ENCODE measurements around the gene PBX3. TPM values are rescaled to one million over a fixed set of nuclear protein-coding genes. Genes with fewer than 3 reads are reported as not detected.

PBX3 gene
- total and polyA plus RNA-seq, 9 donors, result 52.6 to 199 (median 119) TPM

DNA sequence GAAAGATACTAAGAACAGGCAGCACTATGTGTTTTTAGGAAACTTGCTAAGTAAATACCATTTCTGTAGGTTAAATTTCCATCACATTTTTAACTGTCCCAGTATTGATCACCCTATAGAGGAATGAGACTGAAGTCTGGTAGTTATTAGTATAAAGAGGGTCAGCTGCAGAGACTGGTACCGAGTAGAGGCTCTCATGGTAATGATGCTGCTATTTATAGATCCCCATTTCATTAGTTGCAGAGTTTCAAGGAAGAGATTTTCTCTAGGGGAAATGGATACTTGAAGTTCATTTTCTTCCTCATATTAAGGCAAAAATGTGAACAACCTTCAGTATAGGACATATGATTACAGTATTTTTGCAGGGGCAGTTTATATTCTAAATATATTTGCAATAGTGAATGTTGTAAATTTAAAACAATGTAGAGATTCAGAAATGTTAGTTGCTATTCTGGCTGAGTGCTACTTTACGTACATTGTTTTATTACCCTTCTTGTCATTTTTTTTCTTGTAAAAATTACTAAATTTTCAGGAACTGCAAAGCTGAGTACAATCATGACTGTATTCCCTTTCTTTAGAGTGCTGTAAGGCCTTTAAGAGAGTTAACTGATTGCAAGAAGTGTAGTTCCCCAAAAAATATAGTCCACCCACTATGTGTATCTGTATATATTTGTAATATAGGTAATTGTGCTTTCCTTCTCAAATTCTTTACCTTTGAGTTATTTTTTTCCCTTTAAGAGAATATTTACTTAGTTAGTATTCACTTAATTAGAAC lies 14.7 kb downstream of the PBX3 start:
- Histone ChIP-seq H3K4me3 (no peak overlapping the region), H3K36me3 (no peaks in the 10 kb centered on the region), H3K4me1 (ENCODE audit: insufficient read depth) (no peaks in the 10 kb centered on the region), H3K9me3 (no peaks in the 10 kb centered on the region), H3K27me3 (no peaks in the 10 kb centered on the region), H3K27ac (no peak overlapping the region)
- TF ChIP-seq POLR2A (IDR thresholded peaks at IDR 0.05), result no peak
- TF ChIP-seq, protein P1, sequence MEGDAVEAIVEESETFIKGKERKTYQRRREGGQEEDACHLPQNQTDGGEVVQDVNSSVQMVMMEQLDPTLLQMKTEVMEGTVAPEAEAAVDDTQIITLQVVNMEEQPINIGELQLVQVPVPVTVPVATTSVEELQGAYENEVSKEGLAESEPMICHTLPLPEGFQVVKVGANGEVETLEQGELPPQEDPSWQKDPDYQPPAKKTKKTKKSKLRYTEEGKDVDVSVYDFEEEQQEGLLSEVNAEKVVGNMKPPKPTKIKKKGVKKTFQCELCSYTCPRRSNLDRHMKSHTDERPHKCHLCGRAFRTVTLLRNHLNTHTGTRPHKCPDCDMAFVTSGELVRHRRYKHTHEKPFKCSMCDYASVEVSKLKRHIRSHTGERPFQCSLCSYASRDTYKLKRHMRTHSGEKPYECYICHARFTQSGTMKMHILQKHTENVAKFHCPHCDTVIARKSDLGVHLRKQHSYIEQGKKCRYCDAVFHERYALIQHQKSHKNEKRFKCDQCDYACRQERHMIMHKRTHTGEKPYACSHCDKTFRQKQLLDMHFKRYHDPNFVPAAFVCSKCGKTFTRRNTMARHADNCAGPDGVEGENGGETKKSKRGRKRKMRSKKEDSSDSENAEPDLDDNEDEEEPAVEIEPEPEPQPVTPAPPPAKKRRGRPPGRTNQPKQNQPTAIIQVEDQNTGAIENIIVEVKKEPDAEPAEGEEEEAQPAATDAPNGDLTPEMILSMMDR (IDR thresholded peaks at IDR 0.05), result no peak
- TF ChIP-seq EP300 (IDR thresholded peaks at IDR 0.05), result no peak
- intact Hi-C loops (cut with DNase I), result no loop called here
- DNase-seq, result no peak
- WGBS, 3 donors, result 51 to 54% (median 53%) methylated on average over 2 of the region's 2 CpGs

DNA sequence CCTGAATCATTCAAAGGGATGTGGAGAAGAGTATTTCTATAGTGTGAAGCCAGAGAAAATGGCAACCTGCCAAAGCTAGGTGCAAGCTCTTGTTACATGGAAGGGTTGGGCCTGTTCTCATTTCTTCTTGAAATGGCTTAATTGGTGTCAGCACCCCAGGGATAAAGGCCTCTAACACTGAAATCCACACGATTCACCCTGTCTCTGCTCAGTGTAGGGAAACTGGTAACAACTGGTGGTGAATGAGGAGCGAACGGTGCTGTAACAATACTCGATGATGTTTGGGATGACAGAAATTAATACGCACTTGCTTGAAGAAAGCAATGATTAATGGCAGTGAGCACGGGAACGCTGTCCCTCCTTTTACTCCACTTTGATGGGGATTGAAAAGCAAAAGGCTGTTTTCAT lies 16.2 kb downstream of the PBX3 start:
- Histone ChIP-seq H3K4me3 (no peak overlapping the region), H3K27ac (no peak overlapping the region), H3K36me3 (no peaks in the 10 kb centered on the region), H3K27me3 (no peaks in the 10 kb centered on the region), H3K9me3 (no peaks in the 10 kb centered on the region), H3K4me1 (ENCODE audit: insufficient read depth) (no peaks in the 10 kb centered on the region)
- no peak for TF ChIP-seq POLR2A (IDR thresholded peaks at IDR 0.05)
- no peak for TF ChIP-seq EP300 (IDR thresholded peaks at IDR 0.05)
- TF ChIP-seq, protein P1 (IDR thresholded peaks at IDR 0.05), result no peak
- 19 to 31% (median 29%) methylated on average over 7 of the region's 7 CpGs for WGBS, 3 donors
- intact Hi-C loops (cut with DNase I), result no loop called here
- DNase-seq, result no peak

DNA sequence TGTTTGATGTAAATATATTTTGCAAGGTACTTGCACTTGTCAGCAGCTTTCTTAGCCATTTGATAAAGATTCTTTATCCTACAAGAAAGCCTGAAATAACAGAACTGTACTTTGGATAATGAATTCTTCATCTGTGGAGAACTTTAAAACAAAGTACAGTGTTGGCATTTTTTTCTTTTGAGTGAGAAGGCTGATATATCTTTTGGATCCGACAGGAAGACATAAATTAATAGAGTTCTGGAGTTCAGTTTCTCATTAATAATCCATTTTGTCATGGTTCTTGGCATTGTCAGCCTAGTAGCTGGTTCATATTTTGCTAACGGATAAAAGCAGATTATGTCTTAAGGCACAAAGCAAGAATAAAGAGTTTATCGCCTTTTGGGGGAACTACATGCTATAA lies 17.0 kb downstream of the PBX3 start:
- no peaks in the 10 kb centered on the region for H3K36me3 ChIP-seq
- H3K4me3 ChIP-seq, result no peak overlapping the region
- DNase-seq, result no peak
- no peaks in the 10 kb centered on the region for H3K27me3 ChIP-seq
- intact Hi-C loops (cut with DNase I), result no loop called here
- WGBS, 3 donors, result 27 to 32% (median 29%) methylated on average over 3 of the region's 3 CpGs
- no peaks in the 10 kb centered on the region for H3K9me3 ChIP-seq
- TF ChIP-seq, protein P1 (IDR thresholded peaks at IDR 0.05), result no peak
- TF ChIP-seq EP300 (IDR thresholded peaks at IDR 0.05) (no peak), POLR2A (IDR thresholded peaks at IDR 0.05) (no peak)
- H3K4me1 ChIP-seq (ENCODE audit: insufficient read depth), result no peaks in the 10 kb centered on the region
- H3K27ac ChIP-seq, result no peak overlapping the region

DNA sequence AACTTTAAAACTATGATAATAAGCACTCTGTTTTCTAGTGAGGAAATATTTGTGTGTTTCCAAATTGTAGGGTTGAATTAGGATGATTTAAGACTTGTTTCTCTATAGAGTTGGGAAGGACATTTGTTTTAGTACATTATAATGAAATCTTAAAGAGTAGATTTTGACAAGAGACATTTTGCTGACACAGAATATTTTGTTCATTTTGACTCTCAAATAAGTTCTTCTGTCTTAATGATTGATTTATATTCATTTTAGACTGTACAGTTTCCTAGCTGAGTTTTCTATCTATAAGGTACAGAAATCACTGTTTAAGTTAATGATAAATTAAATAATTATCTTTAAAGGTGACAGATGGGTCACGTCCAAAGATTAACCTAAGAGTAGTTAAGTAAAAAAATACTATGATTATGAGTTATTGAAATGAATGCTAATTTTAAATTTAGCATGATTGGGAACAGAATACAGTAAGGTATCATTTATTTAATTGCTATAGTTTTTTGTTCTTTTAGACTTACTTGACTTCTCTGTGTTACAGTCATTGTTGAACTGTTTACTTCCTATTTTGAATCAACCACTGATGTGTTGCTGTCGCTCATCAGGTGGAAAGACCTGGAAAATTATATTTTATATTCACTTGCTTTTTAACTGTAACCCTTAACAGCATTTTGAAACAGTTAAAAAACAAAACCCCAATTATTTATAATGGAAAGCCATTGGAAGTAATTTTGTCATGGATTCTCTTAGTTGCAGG lies 19.5 kb downstream of the PBX3 start:
- Histone ChIP-seq H3K4me3 (no peak overlapping the region), H3K9me3 (no peaks in the 10 kb centered on the region), H3K27me3 (no peaks in the 10 kb centered on the region), H3K4me1 (ENCODE audit: insufficient read depth) (no peaks in the 10 kb centered on the region), H3K27ac (no peak overlapping the region), H3K36me3 (no peaks in the 10 kb centered on the region)
- 94 to 99% (median 96%) methylated on average over 2 of the region's 2 CpGs for WGBS, 3 donors
- intact Hi-C loops (cut with DNase I), result no loop called here
- TF ChIP-seq POLR2A (IDR thresholded peaks at IDR 0.05) (no peak), EP300 (IDR thresholded peaks at IDR 0.05) (no peak)
- TF ChIP-seq, protein P1 (IDR thresholded peaks at IDR 0.05), result no peak
- DNase-seq, result no peak

Data from ovary (tissue), 9 donors.